Activated CD4-positive, alpha-beta T cell treated with anti-CD3 and anti-CD28 coated beads for 36 hours (primary cell): ENCODE results near the gene MBD5. TPM values are rescaled to one million over a fixed set of nuclear protein-coding genes. Genes with fewer than 3 reads are reported as not detected.

Experiments
- ATAC-seq: fragments of 200-7000 bp; cut with Tn5 transposase; one replicate; pipeline ENCODE4 v1.10.0; 2021; ENCODE audit warnings: mild to moderate bottlenecking, moderate library complexity
- CTCF ChIA-PET: fragments of 350-600 bp; sonication (Branson Sonifier 250); formaldehyde crosslinking; loops from one replicate; lab custom pipeline; 2021; ENCODE audit warnings: antibody characterized with exemption; lab: Charles Lee
- POLR2A ChIA-PET: fragments of 350-600 bp; sonication (Branson Sonifier 250); formaldehyde crosslinking; loops from one replicate; lab custom pipeline; 2021; ENCODE audit warnings: antibody characterized with exemption, inconsistent platforms; lab: Charles Lee
- DNase-seq: peaks from one replicate; pipeline ENCODE4 v3.0.0-alpha.2; 2020
- H3K27ac Mint-ChIP-seq: one replicate; pipeline ENCODE4 v1.8.0; 2021; ENCODE audit warnings: mixed read lengths
- H3K27me3 Mint-ChIP-seq: one replicate; pipeline ENCODE4 v1.8.0; 2021; ENCODE audit warnings: mixed read lengths
- H3K36me3 Mint-ChIP-seq: one replicate; pipeline ENCODE4 v1.8.0; 2021; ENCODE audit warnings: low read depth, mixed read lengths
- H3K4me1 Mint-ChIP-seq: one replicate; pipeline ENCODE4 v1.8.0; 2021; ENCODE audit warnings: mixed read lengths
- H3K4me3 Mint-ChIP-seq: one replicate; pipeline ENCODE4 v1.8.0; 2021; ENCODE audit warnings: mild to moderate bottlenecking, moderate library complexity, mixed read lengths
- H3K9me3 Mint-ChIP-seq: one replicate; pipeline ENCODE4 v1.8.0; 2021; ENCODE audit warnings: low read depth, mixed read lengths
- intact Hi-C, 2 experiments: fragments of 100-400 bp; cut with DNase I in 1 of 2; cut with micrococcal nuclease in 1 of 2; formaldehyde crosslinking; loops; one replicate each; pipeline versions ENCODE4 v1.14.2 to v1.15.1; 2022 to 2024; cut with DNase I, micrococcal nuclease
- total RNA-seq, 2 experiments: library from RNA; stranded (reverse); gene quantifications; one replicate each; pipeline ENCODE4 v1.2.3, GENCODE V29; 2021

The MBD5 gene
- total RNA-seq, 2 experiments from 2014 or later: 20.1 to 26.5 TPM

GRCh38 chr2:148122788-148123187, 101.9 kb downstream of the MBD5 start:
- intact Hi-C loops: no loop called here
- DNase-seq (peak; percentile 10), ATAC-seq (peak; percentile 80)
- H3K27ac Mint-ChIP-seq: no peak overlapping the region
- H3K27me3 Mint-ChIP-seq: no peaks in the 10 kb centered on the region
- ChIA-PET POLR2A (no interaction called here), CTCF (no interaction called here)
- peaks cover 5% of the 10 kb centered on the region for H3K4me1 Mint-ChIP-seq
- no peak overlapping the region for H3K4me3 Mint-ChIP-seq
- peaks cover 4% of the 10 kb centered on the region for H3K9me3 Mint-ChIP-seq
- peaks cover 2% of the 10 kb centered on the region for H3K36me3 Mint-ChIP-seq

- intact Hi-C loops: no loop called here
- Mint-ChIP-seq H3K4me1 (peaks cover 5% of the 10 kb centered on the region), H3K4me3 (no peak overlapping the region), H3K9me3 (peaks cover 2% of the 10 kb centered on the region), H3K36me3 (no peaks in the 10 kb centered on the region), H3K27ac (no peak overlapping the region), H3K27me3 (no peaks in the 10 kb centered on the region)
- CTCF ChIA-PET: no interaction called here
- ATAC-seq (no peak), DNase-seq (no peak)
- POLR2A ChIA-PET: no interaction called here
Observed at GRCh38 chr2:148124271-148124670, 103.4 kb downstream of the MBD5 start.

DNA sequence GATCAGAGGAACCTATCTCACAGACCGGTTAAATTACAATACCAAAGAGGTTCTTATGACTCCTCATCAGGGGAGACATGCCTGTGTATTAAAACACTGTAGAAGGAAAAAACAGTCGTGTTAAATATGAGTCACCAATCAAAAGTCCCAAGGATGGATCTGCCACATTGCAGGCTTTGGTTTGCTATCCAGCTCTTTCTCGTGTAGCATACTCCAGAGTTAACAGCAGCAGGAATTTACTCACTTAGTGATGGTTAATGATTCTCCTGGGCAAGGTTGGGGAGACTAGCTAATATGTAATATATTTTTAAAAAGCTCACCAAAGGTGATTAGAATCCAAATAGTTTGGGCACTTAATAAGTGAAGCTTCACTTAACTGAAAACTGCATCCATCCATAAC, 109.7 kb downstream of the MBD5 start:
- Mint-ChIP-seq H3K9me3 (no peaks in the 10 kb centered on the region), H3K36me3 (no peaks in the 10 kb centered on the region), H3K4me1 (peaks cover 3% of the 10 kb centered on the region), H3K4me3 (no peak overlapping the region), H3K27ac (no peak overlapping the region), H3K27me3 (no peaks in the 10 kb centered on the region)
- ChIA-PET CTCF (interaction anchor here (0.6 kb wide), 1 partner anchor 50 kb away, joined by 3 read pairs; no protein-coding TSS in a partner anchor), POLR2A (no interaction called here)
- no peak for DNase-seq
- intact Hi-C loops: no loop called here
- no peak for ATAC-seq

DNA sequence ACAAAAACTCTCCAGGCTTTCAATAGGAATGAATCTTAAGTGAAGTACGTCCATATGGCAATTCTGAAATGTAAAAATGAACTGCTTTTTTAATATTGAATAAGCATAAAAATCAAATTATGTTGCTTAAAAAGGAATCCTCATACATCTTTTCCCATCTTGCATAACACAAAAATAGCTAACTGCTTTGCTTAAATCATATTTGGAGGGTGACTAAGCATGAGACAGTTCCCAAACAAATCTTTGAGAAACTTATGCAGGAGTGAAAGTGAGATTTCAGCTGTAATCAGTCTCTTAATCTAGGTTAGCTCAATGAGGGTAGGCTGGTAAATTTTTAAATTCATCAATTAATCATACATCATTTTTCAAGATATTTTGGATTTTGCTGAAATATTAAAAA, 111.5 kb downstream of the MBD5 start:
- Mint-ChIP-seq H3K4me3 (no peak overlapping the region), H3K9me3 (no peaks in the 10 kb centered on the region), H3K36me3 (no peaks in the 10 kb centered on the region), H3K27ac (no peak overlapping the region), H3K27me3 (no peaks in the 10 kb centered on the region), H3K4me1 (peaks cover 3% of the 10 kb centered on the region)
- CTCF ChIA-PET: interaction anchor here (1.2 kb wide), 1 partner anchor 11 kb away, joined by 3 read pairs; no protein-coding TSS in a partner anchor
- POLR2A ChIA-PET: no interaction called here
- no peak for DNase-seq
- intact Hi-C loops: no loop called here
- ATAC-seq: no peak

GRCh38 chr2:148135705-148136104, 114.8 kb downstream of the MBD5 start:
- DNase-seq: no peak
- peaks cover 3% of the 10 kb centered on the region for H3K4me1 Mint-ChIP-seq
- no peak overlapping the region for H3K4me3 Mint-ChIP-seq
- ChIA-PET POLR2A (no interaction called here), CTCF (no interaction called here)
- H3K9me3 Mint-ChIP-seq: no peaks in the 10 kb centered on the region
- no peaks in the 10 kb centered on the region for H3K36me3 Mint-ChIP-seq
- intact Hi-C loops: no loop called here
- H3K27ac Mint-ChIP-seq: no peak overlapping the region
- ATAC-seq: no peak
- no peaks in the 10 kb centered on the region for H3K27me3 Mint-ChIP-seq

- H3K4me3 Mint-ChIP-seq: no peak overlapping the region
- ATAC-seq: no peak
- POLR2A ChIA-PET: no interaction called here
- CTCF ChIA-PET: no interaction called here
- H3K27me3 Mint-ChIP-seq: no peaks in the 10 kb centered on the region
- H3K4me1 Mint-ChIP-seq: peaks cover 3% of the 10 kb centered on the region
- H3K36me3 Mint-ChIP-seq: no peaks in the 10 kb centered on the region
- H3K27ac Mint-ChIP-seq: no peak overlapping the region
- intact Hi-C loops: no loop called here
- no peak for DNase-seq
- H3K9me3 Mint-ChIP-seq: no peaks in the 10 kb centered on the region
Observed at GRCh38 chr2:148136441-148136840, 115.5 kb downstream of the MBD5 start.

DNA sequence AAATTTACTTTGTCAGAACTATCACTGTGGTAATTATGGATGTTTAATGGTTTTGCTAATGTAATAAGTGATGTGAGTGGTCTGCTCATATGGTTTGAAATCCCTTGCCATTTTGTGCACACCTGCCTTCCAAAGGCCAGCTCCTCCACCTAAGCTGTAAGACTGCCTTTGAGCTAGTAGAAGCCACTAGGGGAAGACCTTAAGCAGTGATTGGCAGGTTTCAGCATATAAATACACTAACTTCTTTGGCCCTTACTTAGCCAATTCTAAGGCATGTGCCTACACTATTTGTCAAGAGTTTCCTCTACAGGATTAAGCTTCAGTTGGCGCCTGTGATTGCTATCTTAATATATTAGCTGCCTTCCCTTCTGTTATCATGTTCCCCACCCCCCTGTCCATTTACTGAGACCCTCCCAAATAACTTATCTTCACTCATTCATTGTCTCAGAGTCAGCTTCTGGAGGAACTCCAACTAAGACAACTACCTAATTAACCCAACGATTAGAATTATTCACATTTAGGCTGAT, 141.1 kb downstream of the MBD5 start:
- no peak for ATAC-seq
- Mint-ChIP-seq H3K36me3 (peaks cover 3% of the 10 kb centered on the region), H3K27me3 (no peaks in the 10 kb centered on the region), H3K4me1 (no peaks in the 10 kb centered on the region), H3K27ac (no peak overlapping the region), H3K9me3 (no peaks in the 10 kb centered on the region), H3K4me3 (no peak overlapping the region)
- intact Hi-C loops: no loop called here
- ChIA-PET CTCF (interaction anchor here (0.8 kb wide), 1 partner anchor 172 kb away, joined by 3 read pairs; no protein-coding TSS in a partner anchor), POLR2A (no interaction called here)
- no peak for DNase-seq

GRCh38 chr2:148162871-148163270, 142.0 kb downstream of the MBD5 start:
- Mint-ChIP-seq H3K36me3 (peaks cover 3% of the 10 kb centered on the region), H3K4me3 (no peak overlapping the region), H3K4me1 (no peaks in the 10 kb centered on the region), H3K27me3 (no peaks in the 10 kb centered on the region), H3K9me3 (no peaks in the 10 kb centered on the region), H3K27ac (no peak overlapping the region)
- CTCF ChIA-PET: no interaction called here
- ATAC-seq (no peak), DNase-seq (no peak)
- intact Hi-C loops: no loop called here
- POLR2A ChIA-PET: no interaction called here

- Mint-ChIP-seq H3K4me1 (no peaks in the 10 kb centered on the region), H3K36me3 (peaks cover 8% of the 10 kb centered on the region), H3K9me3 (peaks cover 6% of the 10 kb centered on the region), H3K27me3 (no peaks in the 10 kb centered on the region), H3K4me3 (no peak overlapping the region), H3K27ac (no peak overlapping the region)
- intact Hi-C loops: no loop called here
- no peak for ATAC-seq
- no peak for DNase-seq
- ChIA-PET POLR2A (no interaction called here), CTCF (no interaction called here)
Observed at GRCh38 chr2:148165975-148166374, 145.1 kb downstream of the MBD5 start.

DNA sequence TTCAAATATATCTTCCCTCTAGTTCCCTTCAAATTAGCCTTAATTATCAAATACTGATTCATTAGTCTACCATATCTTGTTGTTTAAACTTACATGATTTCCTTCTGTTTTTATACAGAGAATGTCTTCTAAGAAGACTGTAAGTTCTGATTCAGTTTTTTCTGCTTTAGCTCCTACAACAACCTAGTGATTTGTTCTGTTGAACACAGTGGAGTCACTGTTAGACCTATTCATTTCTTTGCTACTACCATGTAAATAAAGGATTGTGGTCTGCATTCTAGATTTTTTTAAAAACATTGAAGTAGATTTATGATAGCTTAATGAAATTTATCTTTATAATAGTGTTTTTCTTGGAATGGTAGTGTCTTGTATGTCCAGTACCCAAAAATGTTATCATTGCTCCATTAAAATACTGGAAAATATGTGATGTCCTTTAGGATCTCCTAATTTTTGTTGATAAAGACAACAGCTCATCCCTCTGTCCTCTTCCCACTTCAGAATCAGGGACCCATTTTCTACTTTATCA, 146.4 kb downstream of the MBD5 start:
- H3K36me3 Mint-ChIP-seq: peaks cover 8% of the 10 kb centered on the region
- no peak overlapping the region for H3K27ac Mint-ChIP-seq
- no peaks in the 10 kb centered on the region for H3K27me3 Mint-ChIP-seq
- POLR2A ChIA-PET: no interaction called here
- no peak overlapping the region for H3K4me3 Mint-ChIP-seq
- H3K9me3 Mint-ChIP-seq: peaks cover 6% of the 10 kb centered on the region
- DNase-seq: no peak
- intact Hi-C loops: no loop called here
- no peak for ATAC-seq
- CTCF ChIA-PET: interaction anchor here (0.6 kb wide), 2 partner anchors 8 to 32 kb away, joined by 3 read pairs; no protein-coding TSS in a partner anchor
- H3K4me1 Mint-ChIP-seq: no peaks in the 10 kb centered on the region

DNA sequence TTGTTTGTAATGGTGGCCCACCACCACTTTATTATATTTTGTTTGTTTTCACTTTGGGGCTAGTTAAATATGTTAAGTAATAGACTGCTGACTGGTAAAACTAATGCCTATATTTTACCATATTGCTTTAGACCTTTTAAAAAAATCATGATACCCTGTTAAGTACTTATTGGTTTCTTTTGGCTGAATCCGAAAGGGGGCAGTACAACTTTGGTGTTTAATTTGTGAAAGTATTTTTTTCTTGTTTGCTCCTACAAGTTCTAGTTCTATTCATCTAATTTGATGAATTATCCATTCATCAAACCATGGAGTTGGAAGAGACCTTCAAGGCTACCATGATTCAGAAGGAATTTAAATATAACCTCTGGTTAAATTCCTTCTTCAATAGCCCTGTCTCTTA, 147.0 kb downstream of the MBD5 start:
- POLR2A ChIA-PET: no interaction called here
- intact Hi-C loops: no loop called here

GRCh38 chr2:148172131-148172753, 151.4 kb downstream of the MBD5 start:
- Mint-ChIP-seq H3K4me1 (no peaks in the 10 kb centered on the region), H3K4me3 (no peak overlapping the region), H3K27ac (no peak overlapping the region), H3K27me3 (no peaks in the 10 kb centered on the region), H3K9me3 (peaks cover 6% of the 10 kb centered on the region), H3K36me3 (peaks cover 8% of the 10 kb centered on the region)
- POLR2A ChIA-PET: no interaction called here
- CTCF ChIA-PET: no interaction called here
- DNase-seq: no peak
- intact Hi-C loops: no loop called here
- ATAC-seq: no peak

More for the DNA sequence above, 147.0 kb downstream of the MBD5 start:
- peaks cover 6% of the 10 kb centered on the region for H3K9me3 Mint-ChIP-seq
- CTCF ChIA-PET: interaction anchor here (0.6 kb wide), 1 partner anchor 8 kb away, joined by 3 read pairs; no protein-coding TSS in a partner anchor
- H3K36me3 Mint-ChIP-seq: peaks cover 8% of the 10 kb centered on the region
- H3K27ac Mint-ChIP-seq: no peak overlapping the region
- H3K4me1 Mint-ChIP-seq: no peaks in the 10 kb centered on the region
- DNase-seq (no peak), ATAC-seq (no peak)
- H3K4me3 Mint-ChIP-seq: no peak overlapping the region
- H3K27me3 Mint-ChIP-seq: no peaks in the 10 kb centered on the region
